Mesenchymal stem cell (in vitro differentiated cells and primary cell): ENCODE data around the gene ADAM12.
"Not testable (repeated sequence)": the region's sequence is repeated elsewhere in the genome, so short reads cannot be mapped to it uniquely, and the experiment has no call there.

Source experiments
- DNase-seq: peaks from one replicate; pipeline ENCODE4 v3.0.0-alpha.2; 2013
- H2AFZ ChIP-seq: one replicate; pipeline ENCODE4 v1.6.1; 2013; ENCODE audit warnings: low read depth, mild to moderate bottlenecking, control low read depth, inconsistent platforms, low read length, moderate library complexity
- H2AK5ac ChIP-seq: 2 replicates; pipeline ENCODE4 v1.6.1; 2013; ENCODE audit warnings: low read length, moderate library complexity, mild to moderate bottlenecking, inconsistent platforms; ENCODE audit not compliant: severe bottlenecking
- H2BK120ac ChIP-seq: one replicate; pipeline ENCODE4 v1.6.1; 2013; ENCODE audit warnings: low read depth, mild to moderate bottlenecking, inconsistent platforms, low read length, moderate library complexity
- H2BK12ac ChIP-seq, 2 experiments: one replicate each; pipeline ENCODE4 v1.6.1; 2013; ENCODE audit warnings: inconsistent platforms in 2 of 2, low read length in 2 of 2, mild to moderate bottlenecking in 2 of 2, moderate library complexity in 2 of 2, control low read depth in 1 of 2
- H2BK15ac ChIP-seq: one replicate; pipeline ENCODE4 v1.6.1; 2013; ENCODE audit warnings: mild to moderate bottlenecking, low read depth, inconsistent platforms; ENCODE audit not compliant: poor library complexity, severe bottlenecking
- H2BK5ac ChIP-seq: 2 replicates; pipeline ENCODE4 v1.6.1; 2013; ENCODE audit warnings: low read depth, mild to moderate bottlenecking, low read length, control low read depth, inconsistent platforms; ENCODE audit not compliant: poor library complexity, severe bottlenecking
- H3K14ac ChIP-seq, 2 experiments: one replicate each; pipeline ENCODE4 v1.6.1; 2013; ENCODE audit warnings: inconsistent platforms in 2 of 2, low read length in 2 of 2, control low read depth in 1 of 2, mild to moderate bottlenecking in 1 of 2, moderate library complexity in 1 of 2
- H3K18ac ChIP-seq, 2 experiments: one replicate each; pipeline ENCODE4 v1.6.1; 2013; ENCODE audit warnings: inconsistent platforms in 2 of 2, low read length in 2 of 2, control low read depth in 1 of 2, low read depth in 1 of 2, mild to moderate bottlenecking in 1 of 2
- H3K23ac ChIP-seq, 2 experiments: one replicate each; pipeline ENCODE4 v1.6.1; 2013; ENCODE audit warnings: inconsistent platforms in 2 of 2, low read length in 2 of 2, mild to moderate bottlenecking in 2 of 2, moderate library complexity in 2 of 2, control low read depth in 1 of 2
- H3K27ac ChIP-seq: 2 replicates; pipeline ENCODE4 v1.5.1; 2013; ENCODE audit warnings: mild to moderate bottlenecking, moderate library complexity, low read length, control low read depth, inconsistent platforms; ENCODE audit not compliant: poor library complexity, severe bottlenecking
- H3K27me3 ChIP-seq, 2 experiments: 2 replicates each; pipeline versions ENCODE4 v1.6.1 to v1.7.0; 2013; ENCODE audit warnings: low read length in 2 of 2, mild to moderate bottlenecking in 2 of 2, moderate library complexity in 2 of 2, control low read depth in 1 of 2, inconsistent platforms in 1 of 2; ENCODE audit not compliant: control insufficient read depth in 1 of 2, insufficient read depth in 1 of 2
- H3K36me3 ChIP-seq, 2 experiments: 2 replicates each; pipeline versions ENCODE4 v1.6.1 to v1.7.0; 2013; ENCODE audit warnings: low read length in 2 of 2, control low read depth in 1 of 2, inconsistent platforms in 1 of 2, low read depth in 1 of 2, mild to moderate bottlenecking in 1 of 2; ENCODE audit not compliant: insufficient read depth in 2 of 2, control insufficient read depth in 1 of 2
- H3K4ac ChIP-seq, 2 experiments: one replicate each; pipeline ENCODE4 v1.6.1; 2013; ENCODE audit warnings: inconsistent platforms in 2 of 2, low read length in 2 of 2, mild to moderate bottlenecking in 2 of 2, moderate library complexity in 2 of 2, control low read depth in 1 of 2, low read depth in 1 of 2
- H3K4me1 ChIP-seq: 2 replicates; pipeline ENCODE4 v1.6.1; 2013; ENCODE audit warnings: low read depth, low read length, control low read depth; ENCODE audit not compliant: control insufficient read depth, insufficient read depth
- H3K4me2 ChIP-seq: 2 replicates; pipeline ENCODE4 v1.6.1; 2013; ENCODE audit warnings: low read length, mild to moderate bottlenecking, inconsistent platforms; ENCODE audit not compliant: poor library complexity, severe bottlenecking
- H3K4me3 ChIP-seq, 2 experiments: 2 replicates each; pipeline versions ENCODE4 v1.5.1 to v1.7.0; 2013; ENCODE audit warnings: low read length in 2 of 2, mild to moderate bottlenecking in 2 of 2, control low read depth in 1 of 2, low read depth in 1 of 2; ENCODE audit not compliant: insufficient read depth in 1 of 2
- H3K79me1 ChIP-seq: replicated peaks from 2 replicates; pipeline ENCODE4 v1.6.1; 2013; ENCODE audit warnings: mild to moderate bottlenecking, control low read depth, low read length, inconsistent platforms; ENCODE audit not compliant: poor library complexity, severe bottlenecking
- H3K9ac ChIP-seq: 2 replicates; pipeline ENCODE4 v1.7.0; 2013; ENCODE audit warnings: mild to moderate bottlenecking, low read length, moderate library complexity
- H3K9me3 ChIP-seq: 2 replicates; pipeline ENCODE4 v1.7.0; 2013; ENCODE audit warnings: mild to moderate bottlenecking, low read length; ENCODE audit not compliant: control insufficient read depth
- H4K8ac ChIP-seq: one replicate; pipeline ENCODE4 v1.6.1; 2013; ENCODE audit warnings: inconsistent platforms, mild to moderate bottlenecking, low read length, moderate library complexity
- H4K91ac ChIP-seq: one replicate; pipeline ENCODE4 v1.6.1; 2013; ENCODE audit warnings: mild to moderate bottlenecking, low read length, inconsistent platforms
- WGBS: methylation state at CpG from one replicate; pipeline ENCODE4 v1.1.7; 2013; ENCODE audit warnings: mixed read lengths; 5-methylcytosine and 5-hydroxymethylcytosine counted together

ADAM12 gene

DNA sequence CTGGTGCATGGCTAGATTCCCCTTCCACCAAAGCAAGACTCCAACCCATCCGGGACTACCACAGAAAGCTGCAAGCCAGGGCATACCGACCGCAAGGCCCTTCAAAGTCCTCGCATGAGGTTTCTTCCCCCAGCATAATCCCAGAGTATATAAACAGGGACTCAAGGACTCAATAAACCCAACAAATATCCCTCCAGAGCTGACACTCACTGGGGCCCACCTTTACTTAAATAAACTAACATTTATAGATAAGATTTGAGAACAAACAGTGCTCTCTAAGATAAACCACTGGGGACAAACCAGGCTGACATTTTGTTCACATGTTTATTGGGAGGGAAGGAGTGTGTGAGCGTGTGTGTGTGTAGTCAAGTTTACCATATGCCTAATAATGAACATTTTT, 138.2 kb downstream of the ADAM12 start:
- DNase-seq, result peak; percentile 94
- 2% methylated on average over 4 of the region's 5 CpGs for WGBS

DNA sequence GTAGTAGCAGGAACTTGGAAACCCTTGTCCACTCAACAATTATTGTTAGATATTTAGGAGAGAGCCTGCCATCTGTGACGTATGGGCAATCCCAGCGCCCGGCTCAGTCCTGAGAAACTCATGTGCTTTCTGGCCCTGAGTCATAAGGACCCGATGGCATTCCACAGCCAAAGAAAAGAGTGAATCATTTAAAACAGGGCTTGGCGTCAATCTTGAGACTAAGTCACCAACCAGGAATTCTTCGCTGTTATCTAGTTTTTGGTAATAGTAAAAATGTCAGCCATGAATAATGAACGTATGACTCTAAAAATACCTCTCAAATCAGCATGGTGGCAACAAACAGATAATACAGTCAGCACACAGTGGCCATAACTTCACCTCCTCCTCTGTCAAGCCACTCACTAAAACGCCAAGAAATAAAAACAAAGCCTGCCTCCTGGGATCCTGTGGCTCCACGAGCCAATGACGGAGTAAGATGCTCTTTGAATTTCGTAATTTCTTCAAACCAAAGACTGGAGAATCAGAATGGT, 140.8 kb downstream of the ADAM12 start:
- Histone ChIP-seq H3K9me3 (peaks cover 4% of the 10 kb centered on the region), H3K23ac (no peak overlapping the region), H4K8ac (peak overlapping the region; percentile 78), H2BK12ac (peak overlapping the region; percentile 98 to 99), H3K4me1 (peaks cover 23% of the 10 kb centered on the region), H2AFZ (no peak overlapping the region), H3K27ac (peak overlapping the region; percentile 92), H2BK15ac (no peak overlapping the region), H2BK120ac (peak overlapping the region; percentile 97), H2BK5ac (peak overlapping the region; percentile 84), H3K18ac (peak overlapping the region; percentile 96 to 97), H3K36me3 (peaks cover 0 to 17% of the 10 kb centered on the region in 2 experiments), H3K9ac (peak overlapping the region; percentile 78), H3K79me1 (peaks cover 16% of the 10 kb centered on the region), H3K14ac (peak overlapping the region in 1 of 2 experiments; percentile 19), H3K27me3 (no peaks in the 10 kb centered on the region), H3K4ac (peak overlapping the region; percentile 75 to 99), H3K4me2 (peak overlapping the region; percentile 19), H4K91ac (peak overlapping the region; percentile 94), H3K4me3 (no peak overlapping the region), H2AK5ac (peak overlapping the region; percentile 37)
- DNase-seq, result peak; percentile 99
- WGBS, result 3% methylated on average over 9 of the region's 11 CpGs

More for the DNA sequence above, 138.2 kb downstream of the ADAM12 start:
- H3K4me2 ChIP-seq, result no peak overlapping the region
- H2AFZ ChIP-seq, result no peak overlapping the region
- no peak overlapping the region for H3K14ac ChIP-seq
- peaks cover 21% of the 10 kb centered on the region for H3K79me1 ChIP-seq
- no peak overlapping the region for H2AK5ac ChIP-seq
- no peak overlapping the region for H4K91ac ChIP-seq
- H3K27me3 ChIP-seq, result no peaks in the 10 kb centered on the region
- no peak overlapping the region for H3K4me3 ChIP-seq
- H2BK15ac ChIP-seq, result no peak overlapping the region
- no peak overlapping the region for H2BK12ac ChIP-seq
- H2BK5ac ChIP-seq, result no peak overlapping the region
- no peak overlapping the region for H3K18ac ChIP-seq
- H3K27ac ChIP-seq, result no peak overlapping the region
- H4K8ac ChIP-seq, result no peak overlapping the region
- H3K4me1 ChIP-seq, result peaks cover 18% of the 10 kb centered on the region
- H3K9me3 ChIP-seq, result peaks cover 4% of the 10 kb centered on the region
- peaks cover 16 to 31% of the 10 kb centered on the region in 2 experiments for H3K36me3 ChIP-seq
- H3K23ac ChIP-seq, result no peak overlapping the region
- H3K9ac ChIP-seq, result peak overlapping the region; percentile 36
- H3K4ac ChIP-seq, result no peak overlapping the region
- H2BK120ac ChIP-seq, result peak overlapping the region; percentile 30

DNA sequence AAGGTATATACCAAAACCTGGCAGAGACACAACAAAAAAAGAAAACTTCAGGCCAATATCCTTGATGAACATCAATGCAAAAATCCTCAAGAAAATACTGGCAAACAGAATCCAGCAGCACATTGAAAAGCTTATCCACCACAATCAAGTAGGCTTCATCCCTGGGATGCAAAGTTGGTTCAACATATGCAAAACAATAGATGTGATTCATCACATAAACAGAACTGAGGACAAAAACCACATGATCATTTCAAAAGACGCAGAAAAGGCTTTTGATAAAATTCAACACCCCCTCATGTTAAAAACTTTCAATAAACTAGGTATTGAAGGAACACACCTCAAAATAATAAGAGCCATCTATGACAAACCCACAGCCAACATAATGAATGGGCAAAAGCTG, 141.9 kb downstream of the ADAM12 start:
- H4K8ac ChIP-seq, DNase-seq, H2BK120ac ChIP-seq: not testable (repeated sequence)

DNA sequence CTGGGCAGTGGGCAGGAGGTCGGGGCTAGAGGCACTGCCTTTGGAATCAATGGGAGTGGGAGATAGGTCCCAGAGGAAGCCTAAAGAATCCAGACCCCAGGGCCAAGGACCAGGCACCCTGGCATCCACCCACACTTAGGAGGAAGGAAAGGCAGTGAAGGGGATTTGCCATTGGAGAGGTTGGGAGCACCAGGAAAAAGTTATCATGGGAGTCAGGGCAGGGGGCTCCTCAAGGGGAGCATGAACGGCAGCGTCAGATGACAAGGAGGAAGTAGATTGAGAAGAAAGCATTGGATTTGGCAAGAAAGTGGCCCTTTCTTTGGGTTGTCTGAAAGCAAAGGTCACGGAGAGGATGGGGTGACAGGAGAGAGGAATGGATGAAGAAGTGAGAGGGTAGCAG, 142.8 kb downstream of the ADAM12 start:
- Histone ChIP-seq H3K14ac (no peak overlapping the region), H3K23ac (no peak overlapping the region), H2BK12ac (peak overlapping the region; percentile 46 to 49), H2BK5ac (no peak overlapping the region), H3K4me2 (no peak overlapping the region), H2BK120ac (no peak overlapping the region), H3K4me1 (peaks cover 29% of the 10 kb centered on the region), H3K27me3 (no peaks in the 10 kb centered on the region), H2AK5ac (peak overlapping the region; percentile 92), H3K27ac (no peak overlapping the region), H3K4ac (peak overlapping the region; percentile 53 to 85), H3K18ac (peak overlapping the region; percentile 19 to 91), H4K91ac (no peak overlapping the region), H3K9me3 (no peaks in the 10 kb centered on the region), H4K8ac (peak overlapping the region; percentile 61), H3K79me1 (peaks cover 20% of the 10 kb centered on the region), H3K9ac (no peak overlapping the region), H3K4me3 (no peak overlapping the region), H2AFZ (no peak overlapping the region), H3K36me3 (peaks cover 0 to 5% of the 10 kb centered on the region in 2 experiments), H2BK15ac (peak overlapping the region; percentile 96)
- WGBS, result 99% methylated on average over 4 of the region's 4 CpGs
- no peak for DNase-seq

More for the DNA sequence above, 141.9 kb downstream of the ADAM12 start:
- H2AK5ac ChIP-seq, H3K9me3 ChIP-seq, H2BK15ac ChIP-seq, H3K23ac ChIP-seq, H3K27me3 ChIP-seq, H3K36me3 ChIP-seq, H2AFZ ChIP-seq, H3K27ac ChIP-seq, H3K4me3 ChIP-seq, H3K4ac ChIP-seq, H2BK5ac ChIP-seq, H4K91ac ChIP-seq, H3K14ac ChIP-seq, H3K4me2 ChIP-seq, H3K18ac ChIP-seq, H2BK12ac ChIP-seq: not testable (repeated sequence)
- WGBS, result 37% methylated on average over 1 of the region's 1 CpG
- Histone ChIP-seq H3K79me1 (peaks cover 16% of the 10 kb centered on the region), H3K9ac (peak overlapping the region; percentile 68), H3K4me1 (peaks cover 27% of the 10 kb centered on the region)
